OCI-LY3 (cell line): ENCODE results near the gene FAM184B.

Experiments
- CTCF ChIP-seq: fragments of 200-600, 300-600 bp; sonication (generic); IDR thresholded peaks from 2 replicates; pipeline ENCODE4 v1.5.1; 2014; ENCODE audit warnings: antibody characterized with exemption, low read length, low read depth
- EZH2phosphoT487 ChIP-seq: fragments of 200-600 bp; shearing (Covaris generic); IDR thresholded peaks from 2 replicates; pipeline ENCODE4 v1.6.1; 2018; ENCODE audit warnings: antibody characterized with exemption, mixed run types, low read depth

- no peak for TF ChIP-seq CTCF
- TF ChIP-seq EZH2phosphoT487, result no peak
Observed at GRCh38 chr4:17816142-17816541, 34.7 kb upstream of the FAM184B start.
